Mesenchymal stem cell (in vitro differentiated cells and primary cell): ENCODE measurements around the gene LPCAT1.

Experiments
- DNase-seq: peaks from one replicate; pipeline ENCODE4 v3.0.0-alpha.2; 2013
- H2AFZ ChIP-seq: one replicate; pipeline ENCODE4 v1.6.1; 2013; ENCODE audit warnings: low read depth, mild to moderate bottlenecking, control low read depth, inconsistent platforms, low read length, moderate library complexity
- H2AK5ac ChIP-seq: 2 replicates; pipeline ENCODE4 v1.6.1; 2013; ENCODE audit warnings: low read length, moderate library complexity, mild to moderate bottlenecking, inconsistent platforms; ENCODE audit not compliant: severe bottlenecking
- H2BK120ac ChIP-seq: one replicate; pipeline ENCODE4 v1.6.1; 2013; ENCODE audit warnings: low read depth, mild to moderate bottlenecking, inconsistent platforms, low read length, moderate library complexity
- H2BK12ac ChIP-seq, 2 experiments: one replicate each; pipeline ENCODE4 v1.6.1; 2013; ENCODE audit warnings: inconsistent platforms in 2 of 2, low read length in 2 of 2, mild to moderate bottlenecking in 2 of 2, moderate library complexity in 2 of 2, control low read depth in 1 of 2
- H2BK15ac ChIP-seq: one replicate; pipeline ENCODE4 v1.6.1; 2013; ENCODE audit warnings: mild to moderate bottlenecking, low read depth, inconsistent platforms; ENCODE audit not compliant: poor library complexity, severe bottlenecking
- H2BK5ac ChIP-seq: 2 replicates; pipeline ENCODE4 v1.6.1; 2013; ENCODE audit warnings: low read depth, mild to moderate bottlenecking, low read length, control low read depth, inconsistent platforms; ENCODE audit not compliant: poor library complexity, severe bottlenecking
- H3K14ac ChIP-seq, 2 experiments: one replicate each; pipeline ENCODE4 v1.6.1; 2013; ENCODE audit warnings: inconsistent platforms in 2 of 2, low read length in 2 of 2, control low read depth in 1 of 2, mild to moderate bottlenecking in 1 of 2, moderate library complexity in 1 of 2
- H3K18ac ChIP-seq, 2 experiments: one replicate each; pipeline ENCODE4 v1.6.1; 2013; ENCODE audit warnings: inconsistent platforms in 2 of 2, low read length in 2 of 2, control low read depth in 1 of 2, low read depth in 1 of 2, mild to moderate bottlenecking in 1 of 2
- H3K23ac ChIP-seq, 2 experiments: one replicate each; pipeline ENCODE4 v1.6.1; 2013; ENCODE audit warnings: inconsistent platforms in 2 of 2, low read length in 2 of 2, mild to moderate bottlenecking in 2 of 2, moderate library complexity in 2 of 2, control low read depth in 1 of 2
- H3K27ac ChIP-seq: 2 replicates; pipeline ENCODE4 v1.5.1; 2013; ENCODE audit warnings: mild to moderate bottlenecking, moderate library complexity, low read length, control low read depth, inconsistent platforms; ENCODE audit not compliant: poor library complexity, severe bottlenecking
- H3K27me3 ChIP-seq, 2 experiments: 2 replicates each; pipeline versions ENCODE4 v1.6.1 to v1.7.0; 2013; ENCODE audit warnings: low read length in 2 of 2, mild to moderate bottlenecking in 2 of 2, moderate library complexity in 2 of 2, control low read depth in 1 of 2, inconsistent platforms in 1 of 2; ENCODE audit not compliant: control insufficient read depth in 1 of 2, insufficient read depth in 1 of 2
- H3K36me3 ChIP-seq, 2 experiments: 2 replicates each; pipeline versions ENCODE4 v1.6.1 to v1.7.0; 2013; ENCODE audit warnings: low read length in 2 of 2, control low read depth in 1 of 2, inconsistent platforms in 1 of 2, low read depth in 1 of 2, mild to moderate bottlenecking in 1 of 2; ENCODE audit not compliant: insufficient read depth in 2 of 2, control insufficient read depth in 1 of 2
- H3K4ac ChIP-seq, 2 experiments: one replicate each; pipeline ENCODE4 v1.6.1; 2013; ENCODE audit warnings: inconsistent platforms in 2 of 2, low read length in 2 of 2, mild to moderate bottlenecking in 2 of 2, moderate library complexity in 2 of 2, control low read depth in 1 of 2, low read depth in 1 of 2
- H3K4me1 ChIP-seq: 2 replicates; pipeline ENCODE4 v1.6.1; 2013; ENCODE audit warnings: low read depth, low read length, control low read depth; ENCODE audit not compliant: control insufficient read depth, insufficient read depth
- H3K4me2 ChIP-seq: 2 replicates; pipeline ENCODE4 v1.6.1; 2013; ENCODE audit warnings: low read length, mild to moderate bottlenecking, inconsistent platforms; ENCODE audit not compliant: poor library complexity, severe bottlenecking
- H3K4me3 ChIP-seq, 2 experiments: 2 replicates each; pipeline versions ENCODE4 v1.5.1 to v1.7.0; 2013; ENCODE audit warnings: low read length in 2 of 2, mild to moderate bottlenecking in 2 of 2, control low read depth in 1 of 2, low read depth in 1 of 2; ENCODE audit not compliant: insufficient read depth in 1 of 2
- H3K79me1 ChIP-seq: replicated peaks from 2 replicates; pipeline ENCODE4 v1.6.1; 2013; ENCODE audit warnings: mild to moderate bottlenecking, control low read depth, low read length, inconsistent platforms; ENCODE audit not compliant: poor library complexity, severe bottlenecking
- H3K9ac ChIP-seq: 2 replicates; pipeline ENCODE4 v1.7.0; 2013; ENCODE audit warnings: mild to moderate bottlenecking, low read length, moderate library complexity
- H3K9me3 ChIP-seq: 2 replicates; pipeline ENCODE4 v1.7.0; 2013; ENCODE audit warnings: mild to moderate bottlenecking, low read length; ENCODE audit not compliant: control insufficient read depth
- H4K8ac ChIP-seq: one replicate; pipeline ENCODE4 v1.6.1; 2013; ENCODE audit warnings: inconsistent platforms, mild to moderate bottlenecking, low read length, moderate library complexity
- H4K91ac ChIP-seq: one replicate; pipeline ENCODE4 v1.6.1; 2013; ENCODE audit warnings: mild to moderate bottlenecking, low read length, inconsistent platforms
- WGBS: methylation state at CpG from one replicate; pipeline ENCODE4 v1.1.7; 2013; ENCODE audit warnings: mixed read lengths; 5-methylcytosine and 5-hydroxymethylcytosine counted together

The LPCAT1 gene

GRCh38 chr5:1429066-1429465 lies 94.7 kb downstream of the LPCAT1 start:
- H2AK5ac ChIP-seq = no peak overlapping the region
- no peak overlapping the region for H4K8ac ChIP-seq
- 87% methylated on average over 7 of the region's 7 CpGs for WGBS
- H3K4me2 ChIP-seq = no peak overlapping the region
- H2BK5ac ChIP-seq = no peak overlapping the region
- no peak overlapping the region for H2BK120ac ChIP-seq
- no peak overlapping the region for H2BK12ac ChIP-seq
- no peak overlapping the region for H3K18ac ChIP-seq
- H3K9me3 ChIP-seq = peaks cover 57% of the 10 kb centered on the region
- no peak overlapping the region for H3K4ac ChIP-seq
- H4K91ac ChIP-seq = no peak overlapping the region
- no peak overlapping the region for H3K14ac ChIP-seq
- no peak for DNase-seq
- H3K9ac ChIP-seq = no peak overlapping the region
- H3K23ac ChIP-seq = no peak overlapping the region
- no peaks in the 10 kb centered on the region for H3K36me3 ChIP-seq
- H3K4me1 ChIP-seq = no peaks in the 10 kb centered on the region
- H2AFZ ChIP-seq = no peak overlapping the region
- no peak overlapping the region for H2BK15ac ChIP-seq
- H3K4me3 ChIP-seq = peak overlapping the region in 1 of 2 experiments; percentile 6
- H3K27ac ChIP-seq = no peak overlapping the region
- peaks cover 0 to 3% of the 10 kb centered on the region in 2 experiments for H3K27me3 ChIP-seq
- no peaks in the 10 kb centered on the region for H3K79me1 ChIP-seq

- H3K27me3 ChIP-seq = peaks cover 0 to 3% of the 10 kb centered on the region in 2 experiments
- H3K27ac ChIP-seq = no peak overlapping the region
- no peak overlapping the region for H3K18ac ChIP-seq
- H3K9ac ChIP-seq = no peak overlapping the region
- H3K79me1 ChIP-seq = no peaks in the 10 kb centered on the region
- no peaks in the 10 kb centered on the region for H3K36me3 ChIP-seq
- no peak overlapping the region for H2AK5ac ChIP-seq
- H3K14ac ChIP-seq = no peak overlapping the region
- DNase-seq = no peak
- H2BK12ac ChIP-seq = no peak overlapping the region
- H2AFZ ChIP-seq = no peak overlapping the region
- no peak overlapping the region for H3K4ac ChIP-seq
- H3K4me1 ChIP-seq = no peaks in the 10 kb centered on the region
- H3K9me3 ChIP-seq = peaks cover 50% of the 10 kb centered on the region
- H4K91ac ChIP-seq = no peak overlapping the region
- H4K8ac ChIP-seq = no peak overlapping the region
- no peak overlapping the region for H2BK120ac ChIP-seq
- H3K4me3 ChIP-seq = peak overlapping the region in 1 of 2 experiments; percentile 31
- H2BK5ac ChIP-seq = no peak overlapping the region
- 58% methylated on average over 1 of the region's 1 CpG for WGBS
- H3K23ac ChIP-seq = no peak overlapping the region
- no peak overlapping the region for H2BK15ac ChIP-seq
- no peak overlapping the region for H3K4me2 ChIP-seq
Observed at GRCh38 chr5:1428107-1428506, 95.7 kb downstream of the LPCAT1 start.

- Histone ChIP-seq H3K36me3 (no peaks in the 10 kb centered on the region), H2BK15ac (no peak overlapping the region), H4K91ac (no peak overlapping the region), H2BK5ac (no peak overlapping the region), H3K4me3 (no peak overlapping the region), H3K9ac (no peak overlapping the region), H3K79me1 (no peaks in the 10 kb centered on the region), H3K23ac (no peak overlapping the region), H2AFZ (no peak overlapping the region), H3K14ac (no peak overlapping the region), H3K4me1 (no peaks in the 10 kb centered on the region), H3K9me3 (peaks cover 43% of the 10 kb centered on the region), H3K4ac (no peak overlapping the region), H3K27ac (no peak overlapping the region), H2AK5ac (no peak overlapping the region), H3K4me2 (no peak overlapping the region), H3K27me3 (peaks cover 3% of the 10 kb centered on the region in 2 experiments), H4K8ac (no peak overlapping the region), H2BK120ac (no peak overlapping the region), H2BK12ac (no peak overlapping the region), H3K18ac (no peak overlapping the region)
- WGBS = 89% methylated on average over 9 of the region's 9 CpGs
- no peak for DNase-seq
Observed at GRCh38 chr5:1424716-1425115, 99.0 kb downstream of the LPCAT1 start.

- no peak overlapping the region for H3K4me3 ChIP-seq
- peaks cover 3 to 10% of the 10 kb centered on the region in 2 experiments for H3K27me3 ChIP-seq
- no peak overlapping the region for H3K14ac ChIP-seq
- no peaks in the 10 kb centered on the region for H3K36me3 ChIP-seq
- no peak overlapping the region for H3K4me2 ChIP-seq
- no peak overlapping the region for H2BK15ac ChIP-seq
- 84% methylated on average over 19 of the region's 19 CpGs for WGBS
- no peak overlapping the region for H2BK120ac ChIP-seq
- no peak overlapping the region for H2BK5ac ChIP-seq
- no peak overlapping the region for H3K27ac ChIP-seq
- H2AFZ ChIP-seq = no peak overlapping the region
- no peaks in the 10 kb centered on the region for H3K79me1 ChIP-seq
- H4K91ac ChIP-seq = no peak overlapping the region
- no peaks in the 10 kb centered on the region for H3K4me1 ChIP-seq
- H3K9me3 ChIP-seq = peaks cover 36% of the 10 kb centered on the region
- H3K23ac ChIP-seq = no peak overlapping the region
- no peak overlapping the region for H2AK5ac ChIP-seq
- H3K18ac ChIP-seq = no peak overlapping the region
- no peak overlapping the region for H3K9ac ChIP-seq
- H3K4ac ChIP-seq = no peak overlapping the region
- DNase-seq = no peak
- H2BK12ac ChIP-seq = no peak overlapping the region
- no peak overlapping the region for H4K8ac ChIP-seq
Observed at GRCh38 chr5:1423901-1424603, 99.7 kb downstream of the LPCAT1 start.
